Activated naive CD4-positive, alpha-beta T cell treated with anti-CD3 and anti-CD28 coated beads, Interleukin-2, amount 50 U/mL, for 24 hours (primary cell): ENCODE results near the gene LRIT1.

ENCODE experiments used
- H3K27ac Mint-ChIP-seq: one replicate; pipeline ENCODE4 v1.8.0; 2021; ENCODE audit warnings: mild to moderate bottlenecking, mixed read lengths
- H3K27me3 Mint-ChIP-seq: one replicate; pipeline ENCODE4 v1.8.0; 2021; ENCODE audit warnings: mixed read lengths
- H3K36me3 Mint-ChIP-seq: one replicate; pipeline ENCODE4 v1.8.0; 2021; ENCODE audit warnings: mixed read lengths
- H3K4me1 Mint-ChIP-seq: one replicate; pipeline ENCODE4 v1.8.0; 2021; ENCODE audit warnings: mixed read lengths
- H3K4me3 Mint-ChIP-seq: one replicate; pipeline ENCODE4 v1.8.0; 2021; ENCODE audit warnings: mild to moderate bottlenecking, mixed read lengths
- H3K9me3 Mint-ChIP-seq: one replicate; pipeline ENCODE4 v1.8.0; 2021; ENCODE audit warnings: mixed read lengths

Gene LRIT1

DNA sequence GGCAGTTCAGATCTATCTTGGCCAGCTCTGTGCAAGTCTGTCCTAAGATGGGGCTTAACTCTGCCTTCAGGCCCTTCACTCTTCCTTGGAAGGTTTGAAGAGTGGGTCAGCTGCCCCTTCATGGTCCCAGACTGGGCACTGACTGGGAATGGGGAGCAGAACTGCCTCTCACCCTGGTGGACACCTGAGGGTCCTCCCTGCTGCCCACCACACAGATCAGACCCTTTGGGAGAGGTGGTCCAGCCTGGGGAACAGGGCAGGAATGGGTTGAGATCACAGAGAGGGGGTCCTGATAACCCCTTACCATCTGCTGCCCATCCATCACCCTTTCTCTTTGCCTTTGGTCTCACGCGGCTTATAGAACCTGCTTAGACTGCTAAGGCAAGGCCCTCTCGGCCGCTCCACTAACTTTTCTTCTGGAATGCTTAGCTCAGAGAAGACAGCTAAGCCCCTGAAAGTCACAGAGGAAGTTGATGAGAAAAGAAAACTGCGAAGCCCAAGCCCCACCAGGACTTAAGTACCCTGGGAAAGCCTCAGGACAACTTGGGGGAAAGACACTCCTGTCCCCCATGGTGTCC, 47.4 kb downstream of the LRIT1 start:
- Mint-ChIP-seq H3K27me3 (peaks cover 20% of the 10 kb centered on the region), H3K9me3 (no peaks in the 10 kb centered on the region), H3K4me3 (no peak overlapping the region), H3K36me3 (no peaks in the 10 kb centered on the region), H3K4me1 (peaks cover 20% of the 10 kb centered on the region), H3K27ac (no peak overlapping the region)

DNA sequence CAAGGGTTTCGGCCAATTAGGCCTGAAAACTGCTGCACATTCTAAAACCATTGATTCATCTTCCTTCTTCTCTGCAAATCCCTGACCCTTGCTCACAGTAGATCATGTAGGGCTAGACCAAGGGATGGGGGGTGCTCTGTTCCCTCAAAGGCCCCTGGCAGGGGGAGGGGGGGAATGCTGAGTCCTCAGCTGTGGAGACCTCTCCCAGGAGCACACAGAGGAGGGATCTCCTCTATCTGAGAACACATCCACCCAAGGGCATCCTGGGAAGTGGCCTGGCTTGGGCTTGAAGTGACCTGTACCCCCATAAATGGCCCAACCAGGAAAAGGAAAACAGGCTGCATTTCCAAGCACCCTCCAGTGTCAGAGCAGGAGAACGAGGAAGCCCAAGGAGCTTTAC, 48.0 kb downstream of the LRIT1 start:
- Mint-ChIP-seq H3K36me3 (no peaks in the 10 kb centered on the region), H3K4me3 (no peak overlapping the region), H3K9me3 (no peaks in the 10 kb centered on the region), H3K4me1 (peaks cover 20% of the 10 kb centered on the region), H3K27me3 (peaks cover 16% of the 10 kb centered on the region), H3K27ac (no peak overlapping the region)

DNA sequence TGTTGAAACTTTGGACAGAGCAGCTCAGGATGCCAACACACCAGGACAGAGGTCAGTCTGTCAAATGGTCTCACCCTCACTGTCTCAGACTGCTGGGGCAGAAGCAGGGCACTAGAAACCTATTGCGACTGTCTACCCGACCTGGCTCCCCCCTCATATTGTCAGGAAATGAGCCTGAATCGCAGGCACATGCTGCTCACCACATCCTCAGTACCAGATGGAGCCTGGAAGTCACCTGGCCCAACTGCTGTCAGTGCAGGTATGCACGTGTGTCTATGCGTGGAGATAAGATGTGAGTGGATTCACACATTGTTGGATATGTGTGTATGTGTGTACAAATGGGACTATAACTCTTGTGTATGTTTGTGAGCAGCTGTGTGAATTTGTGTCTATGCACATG, 50.2 kb downstream of the LRIT1 start:
- no peaks in the 10 kb centered on the region for H3K9me3 Mint-ChIP-seq
- H3K4me3 Mint-ChIP-seq: no peak overlapping the region
- peaks cover 20% of the 10 kb centered on the region for H3K4me1 Mint-ChIP-seq
- H3K27ac Mint-ChIP-seq: no peak overlapping the region
- no peaks in the 10 kb centered on the region for H3K36me3 Mint-ChIP-seq
- H3K27me3 Mint-ChIP-seq: peaks cover 9% of the 10 kb centered on the region

DNA sequence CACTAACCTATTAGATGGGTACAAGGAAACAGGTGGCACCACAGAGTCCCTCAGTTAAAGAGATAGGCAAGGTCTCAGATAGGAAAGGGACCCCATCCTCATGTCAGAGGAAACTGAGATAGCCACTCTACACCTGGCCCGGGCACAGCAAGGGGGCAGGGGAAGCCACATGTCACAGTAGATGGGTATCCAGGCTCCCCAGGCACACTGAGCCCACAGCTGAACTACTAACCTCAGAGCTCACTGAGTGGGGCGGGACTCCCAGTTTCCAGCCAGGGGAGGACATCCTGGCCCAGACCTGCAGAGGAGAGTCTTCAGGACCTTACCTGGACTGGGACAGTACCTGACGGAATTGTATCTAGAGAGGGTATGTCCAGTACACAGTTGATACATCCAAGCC, 50.7 kb downstream of the LRIT1 start:
- Mint-ChIP-seq H3K36me3 (no peaks in the 10 kb centered on the region), H3K4me3 (no peak overlapping the region), H3K9me3 (no peaks in the 10 kb centered on the region), H3K4me1 (peaks cover 18% of the 10 kb centered on the region), H3K27me3 (peaks cover 6% of the 10 kb centered on the region), H3K27ac (no peak overlapping the region)

DNA sequence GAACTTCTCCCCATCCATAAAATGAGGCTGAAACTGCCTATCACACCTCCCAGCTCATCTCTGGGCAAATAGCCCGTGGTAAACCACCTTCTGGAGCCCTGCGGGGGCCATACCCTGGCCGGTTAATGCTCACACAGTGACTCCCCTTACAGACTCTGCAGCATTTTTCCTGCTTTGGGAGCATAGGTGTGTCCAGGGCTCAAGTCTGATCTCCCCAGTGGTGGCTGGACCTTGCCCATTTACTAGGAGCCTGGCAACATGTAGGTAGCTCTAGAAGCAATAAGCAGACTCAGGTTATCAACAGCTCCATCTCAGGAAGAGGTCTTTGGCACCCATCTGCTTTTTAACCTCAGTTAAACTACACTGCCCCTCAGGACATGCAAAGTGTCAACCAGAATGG, 52.5 kb downstream of the LRIT1 start:
- H3K4me3 Mint-ChIP-seq: no peak overlapping the region
- no peak overlapping the region for H3K27ac Mint-ChIP-seq
- H3K36me3 Mint-ChIP-seq: no peaks in the 10 kb centered on the region
- H3K9me3 Mint-ChIP-seq: no peaks in the 10 kb centered on the region
- H3K27me3 Mint-ChIP-seq: peaks cover 2% of the 10 kb centered on the region
- H3K4me1 Mint-ChIP-seq: peaks cover 13% of the 10 kb centered on the region

DNA sequence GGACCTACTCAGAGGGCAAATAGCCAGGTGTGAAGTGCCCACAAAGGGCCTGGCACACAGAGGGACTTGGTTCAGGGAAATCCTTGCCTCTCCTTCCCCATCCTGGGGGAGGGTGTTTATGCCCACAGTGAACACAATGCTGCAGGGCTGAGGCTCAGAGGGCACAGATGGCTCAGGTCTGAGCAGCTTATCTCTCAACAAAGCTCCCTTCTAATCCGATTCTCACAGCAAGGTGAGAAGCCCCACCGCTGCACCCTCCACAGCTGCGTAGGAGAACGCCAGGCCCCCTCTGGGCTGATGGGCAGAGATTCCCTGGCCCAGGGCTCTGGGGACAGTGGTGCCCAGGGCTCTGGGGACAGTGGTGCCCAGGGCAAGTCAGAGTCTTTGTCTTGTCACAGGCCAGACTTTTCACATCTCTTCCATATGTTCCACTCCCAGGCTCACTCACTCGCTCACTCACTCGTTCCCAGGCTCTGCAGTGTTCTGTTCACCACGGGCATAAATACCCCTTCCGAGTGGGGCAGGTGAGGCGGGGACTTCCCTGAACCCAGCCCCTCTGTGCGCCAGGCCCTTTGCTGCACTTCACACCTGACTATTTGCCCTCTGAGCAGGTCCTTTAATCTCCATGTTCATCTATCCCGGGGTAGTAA, 55.7 kb downstream of the LRIT1 start:
- H3K4me1 Mint-ChIP-seq: peaks cover 5% of the 10 kb centered on the region
- no peak overlapping the region for H3K4me3 Mint-ChIP-seq
- no peak overlapping the region for H3K27ac Mint-ChIP-seq
- H3K27me3 Mint-ChIP-seq: no peaks in the 10 kb centered on the region
- H3K9me3 Mint-ChIP-seq: no peaks in the 10 kb centered on the region
- H3K36me3 Mint-ChIP-seq: no peaks in the 10 kb centered on the region

DNA sequence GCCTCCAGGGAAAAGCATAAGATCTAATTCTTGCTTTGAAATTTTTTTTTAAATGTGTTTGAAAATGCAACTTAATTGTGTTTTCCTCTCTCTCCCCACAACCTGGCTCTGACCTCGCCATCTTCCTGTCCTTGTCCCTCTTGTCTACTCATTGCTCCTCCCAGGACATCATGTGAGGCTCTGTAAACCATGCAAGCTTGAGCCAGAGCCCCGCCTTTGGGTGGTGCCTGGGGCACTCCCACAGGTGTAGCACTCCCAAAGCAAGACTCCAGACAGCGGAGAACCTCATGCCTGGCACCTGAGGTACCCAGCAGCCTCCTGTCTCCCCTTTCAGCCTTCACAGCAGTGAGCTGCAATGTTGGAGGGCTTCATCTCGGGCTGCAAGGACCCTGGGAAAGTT, 56.8 kb downstream of the LRIT1 start:
- H3K27ac Mint-ChIP-seq: no peak overlapping the region
- H3K4me1 Mint-ChIP-seq: no peaks in the 10 kb centered on the region
- H3K36me3 Mint-ChIP-seq: no peaks in the 10 kb centered on the region
- H3K9me3 Mint-ChIP-seq: no peaks in the 10 kb centered on the region
- no peaks in the 10 kb centered on the region for H3K27me3 Mint-ChIP-seq
- no peak overlapping the region for H3K4me3 Mint-ChIP-seq

DNA sequence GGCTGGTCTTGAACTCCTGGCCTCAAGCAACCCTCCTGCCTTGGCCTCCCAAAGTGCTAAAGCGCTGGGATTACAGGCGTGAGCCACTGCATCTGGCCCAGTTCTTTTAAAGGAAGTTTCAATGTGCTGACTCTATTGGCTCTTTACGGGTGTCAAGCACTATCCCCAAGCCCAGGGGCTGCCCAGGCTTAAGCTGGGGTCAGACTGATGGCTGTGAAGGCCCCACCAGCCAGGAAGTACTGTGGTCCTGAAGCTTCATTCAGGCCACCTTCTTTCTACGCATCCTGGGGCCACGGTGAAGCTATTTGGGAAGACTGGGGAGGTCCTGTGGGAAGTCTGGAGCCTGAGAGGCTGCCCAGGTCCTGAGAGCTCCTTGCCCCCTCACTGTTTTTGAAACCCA, 59.7 kb downstream of the LRIT1 start:
- no peaks in the 10 kb centered on the region for H3K9me3 Mint-ChIP-seq

More for the DNA sequence above, 59.7 kb downstream of the LRIT1 start:
- H3K4me3 Mint-ChIP-seq: no peak overlapping the region
- no peak overlapping the region for H3K27ac Mint-ChIP-seq
- H3K27me3 Mint-ChIP-seq: no peaks in the 10 kb centered on the region
- H3K36me3 Mint-ChIP-seq: no peaks in the 10 kb centered on the region
- peaks cover 4% of the 10 kb centered on the region for H3K4me1 Mint-ChIP-seq
